Neural progenitor cell (in vitro differentiated cells): Measurements from ENCODE around the gene RPS6KA6. TPM values are rescaled to one million over a fixed set of nuclear protein-coding genes. Genes with fewer than 3 reads are reported as not detected.

Experiments
- DNase-seq: peaks from one replicate; pipeline ENCODE4 v3.0.0-alpha.2; 2016; ENCODE audit warnings: low spot score
- H2AFZ ChIP-seq: fragments of 200-600 bp; sonication (generic); replicated peaks from 2 replicates; pipeline ENCODE4 v1.6.1; 2016; ENCODE audit warnings: antibody characterized with exemption
- H3F3A ChIP-seq: fragments of 200-600 bp; sonication (generic); 2 replicates; pipeline ENCODE4 v1.6.1; 2016; ENCODE audit warnings: antibody characterized with exemption, low read depth
- H3K27ac ChIP-seq: fragments of 200-600 bp; sonication (generic); 2 replicates; pipeline ENCODE4 v1.5.1; 2016; ENCODE audit warnings: mild to moderate bottlenecking
- H3K27me3 ChIP-seq: fragments of 200-600 bp; sonication (generic); 2 replicates; pipeline ENCODE4 v1.6.1; 2016; ENCODE audit warnings: mild to moderate bottlenecking, moderate library complexity
- H3K36me3 ChIP-seq: fragments of 200-600 bp; sonication (generic); 2 replicates; pipeline ENCODE4 v1.5.1; 2016
- H3K4me1 ChIP-seq: fragments of 200-600 bp; sonication (generic); 2 replicates; pipeline ENCODE4 v1.6.1; 2016; ENCODE audit warnings: mixed run types
- H3K4me2 ChIP-seq: fragments of 200-600 bp; sonication (generic); 2 replicates; pipeline ENCODE4 v1.6.1; 2016
- H3K4me3 ChIP-seq: fragments of 200-600 bp; sonication (generic); 2 replicates; pipeline ENCODE4 v1.5.1; 2016
- H3K79me2 ChIP-seq: fragments of 200-600 bp; sonication (generic); 2 replicates; pipeline ENCODE4 v1.6.1; 2016; ENCODE audit warnings: low read depth
- H3K9ac ChIP-seq: fragments of 200-600 bp; sonication (generic); 2 replicates; pipeline ENCODE4 v1.6.1; 2016
- H3K9me3 ChIP-seq: fragments of 200-600 bp; sonication (generic); 2 replicates; pipeline ENCODE4 v1.5.1; 2016; ENCODE audit warnings: low read depth
- H4K20me1 ChIP-seq: fragments of 200-600 bp; sonication (generic); 2 replicates; pipeline ENCODE4 v1.6.1; 2016; ENCODE audit warnings: low read depth
- H3K27ac Mint-ChIP-seq: 3 replicates; pipeline ENCODE4 v1.8.0; 2021; ENCODE audit warnings: mixed read lengths
- H3K27me3 Mint-ChIP-seq: 2 replicates; pipeline ENCODE4 v1.8.0; 2022; ENCODE audit warnings: low read depth, mild to moderate bottlenecking, inconsistent platforms, moderate library complexity, mixed read lengths; ENCODE audit not compliant: insufficient read depth
- H3K36me3 Mint-ChIP-seq: 3 replicates; pipeline ENCODE4 v1.8.0; 2021; ENCODE audit warnings: mixed read lengths
- H3K4me1 Mint-ChIP-seq: 3 replicates; pipeline ENCODE4 v1.8.0; 2021; ENCODE audit warnings: mixed read lengths
- H3K4me3 Mint-ChIP-seq: 3 replicates; pipeline ENCODE4 v1.8.0; 2021; ENCODE audit warnings: mild to moderate bottlenecking, moderate library complexity, mixed read lengths
- H3K9me3 Mint-ChIP-seq: 3 replicates; pipeline ENCODE4 v1.8.0; 2020; ENCODE audit warnings: mixed read lengths
- EZH2 ChIP-seq: fragments of 200-600 bp; sonication (generic); IDR thresholded peaks from 2 replicates; pipeline ENCODE4 v1.6.1; 2017; ENCODE audit warnings: antibody characterized with exemption, mild to moderate bottlenecking, moderate library complexity
- EZH2phosphoT487 ChIP-seq: fragments of 200-600 bp; sonication (generic); IDR thresholded peaks from 2 replicates; pipeline ENCODE4 v1.6.1; 2017; ENCODE audit warnings: antibody characterized with exemption
- total RNA-seq: library from RNA; depleted of rRNA; stranded (reverse); fragments of >200 nt; gene quantifications from 2 replicates; pipeline ENCODE4 v1.2.3, GENCODE V29; 2015; ENCODE audit warnings: low replicate concordance
- TF ChIP-seq, protein P1 (sequence below): fragments of 200-600 bp; sonication (generic); IDR thresholded peaks from 2 replicates; pipeline ENCODE4 v1.5.1; 2017; ENCODE audit warnings: antibody characterized with exemption, mild to moderate bottlenecking

RPS6KA6 gene
- total RNA-seq, 1 donor from 2014 or later = 20.0 TPM

DNA sequence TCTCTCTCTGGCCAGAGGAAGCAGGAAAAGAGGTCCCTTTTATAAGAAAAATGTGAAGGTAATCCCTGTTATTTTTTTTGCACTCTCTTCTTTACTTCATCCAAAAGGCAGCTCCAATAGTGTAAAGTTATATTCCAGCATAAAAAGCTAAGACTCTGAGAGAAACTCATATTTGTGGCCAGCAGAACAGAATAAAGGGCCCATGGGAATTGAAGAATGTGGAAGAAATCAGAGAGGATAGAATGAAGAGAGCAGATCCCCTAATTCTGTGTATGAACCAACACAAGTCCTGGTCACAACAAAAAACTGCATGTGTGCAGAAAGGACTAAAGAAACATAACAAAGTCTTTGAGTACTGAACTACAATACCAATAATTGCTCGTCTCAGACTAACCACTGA, 22.3 kb downstream of the RPS6KA6 start:
- Histone ChIP-seq H3K4me1 (no peaks in the 10 kb centered on the region), H3K4me3 (no peak overlapping the region), H4K20me1 (no peaks in the 10 kb centered on the region), H2AFZ (no peak overlapping the region), H3K36me3 (no peaks in the 10 kb centered on the region), H3K9me3 (no peaks in the 10 kb centered on the region), H3K9ac (no peak overlapping the region), H3K79me2 (no peaks in the 10 kb centered on the region), H3F3A (no peaks in the 10 kb centered on the region), H3K27me3 (no peaks in the 10 kb centered on the region), H3K4me2 (no peak overlapping the region), H3K27ac (no peak overlapping the region)
- Mint-ChIP-seq H3K4me1 (no peaks in the 10 kb centered on the region), H3K27ac (no peak overlapping the region), H3K27me3 (no peaks in the 10 kb centered on the region), H3K9me3 (no peaks in the 10 kb centered on the region), H3K4me3 (no peak overlapping the region), H3K36me3 (no peaks in the 10 kb centered on the region)
- TF ChIP-seq EZH2 (no peak), EZH2phosphoT487 (no peak)
- TF ChIP-seq, protein P1, sequence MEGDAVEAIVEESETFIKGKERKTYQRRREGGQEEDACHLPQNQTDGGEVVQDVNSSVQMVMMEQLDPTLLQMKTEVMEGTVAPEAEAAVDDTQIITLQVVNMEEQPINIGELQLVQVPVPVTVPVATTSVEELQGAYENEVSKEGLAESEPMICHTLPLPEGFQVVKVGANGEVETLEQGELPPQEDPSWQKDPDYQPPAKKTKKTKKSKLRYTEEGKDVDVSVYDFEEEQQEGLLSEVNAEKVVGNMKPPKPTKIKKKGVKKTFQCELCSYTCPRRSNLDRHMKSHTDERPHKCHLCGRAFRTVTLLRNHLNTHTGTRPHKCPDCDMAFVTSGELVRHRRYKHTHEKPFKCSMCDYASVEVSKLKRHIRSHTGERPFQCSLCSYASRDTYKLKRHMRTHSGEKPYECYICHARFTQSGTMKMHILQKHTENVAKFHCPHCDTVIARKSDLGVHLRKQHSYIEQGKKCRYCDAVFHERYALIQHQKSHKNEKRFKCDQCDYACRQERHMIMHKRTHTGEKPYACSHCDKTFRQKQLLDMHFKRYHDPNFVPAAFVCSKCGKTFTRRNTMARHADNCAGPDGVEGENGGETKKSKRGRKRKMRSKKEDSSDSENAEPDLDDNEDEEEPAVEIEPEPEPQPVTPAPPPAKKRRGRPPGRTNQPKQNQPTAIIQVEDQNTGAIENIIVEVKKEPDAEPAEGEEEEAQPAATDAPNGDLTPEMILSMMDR = no peak
- DNase-seq = no peak

DNA sequence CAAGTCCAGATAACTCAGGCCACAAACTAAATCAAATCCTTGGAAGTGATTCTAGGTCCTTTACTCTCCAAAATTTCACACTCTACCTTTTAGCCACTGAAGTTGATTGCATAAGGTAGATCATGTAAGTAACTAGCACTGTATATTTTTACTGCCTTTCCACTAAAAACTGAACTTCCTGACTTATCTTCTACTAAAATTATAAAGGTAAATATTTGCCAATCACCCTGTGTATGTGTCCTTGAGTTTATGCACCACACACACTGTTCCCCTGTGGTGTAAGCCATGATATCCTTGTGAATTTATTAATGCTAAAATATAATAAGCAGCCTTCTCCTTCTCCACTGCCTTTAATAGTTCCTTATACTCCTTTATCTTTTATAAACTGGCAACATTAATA, 25.6 kb downstream of the RPS6KA6 start:
- Histone ChIP-seq H3K4me2 (no peak overlapping the region), H3K4me1 (no peaks in the 10 kb centered on the region), H3K79me2 (no peaks in the 10 kb centered on the region), H3K27ac (no peak overlapping the region), H3F3A (no peaks in the 10 kb centered on the region), H3K36me3 (no peaks in the 10 kb centered on the region), H3K27me3 (no peaks in the 10 kb centered on the region), H3K9me3 (no peaks in the 10 kb centered on the region), H2AFZ (no peak overlapping the region), H4K20me1 (no peaks in the 10 kb centered on the region), H3K4me3 (no peak overlapping the region), H3K9ac (no peak overlapping the region)
- no peaks in the 10 kb centered on the region for H3K4me1 Mint-ChIP-seq
- no peak for DNase-seq
- TF ChIP-seq EZH2phosphoT487 (no peak), EZH2 (no peak)
- TF ChIP-seq, protein P1 = no peak
- H3K36me3 Mint-ChIP-seq = no peaks in the 10 kb centered on the region
- no peak overlapping the region for H3K27ac Mint-ChIP-seq
- no peaks in the 10 kb centered on the region for H3K27me3 Mint-ChIP-seq
- no peak overlapping the region for H3K4me3 Mint-ChIP-seq
- H3K9me3 Mint-ChIP-seq = no peaks in the 10 kb centered on the region

DNA sequence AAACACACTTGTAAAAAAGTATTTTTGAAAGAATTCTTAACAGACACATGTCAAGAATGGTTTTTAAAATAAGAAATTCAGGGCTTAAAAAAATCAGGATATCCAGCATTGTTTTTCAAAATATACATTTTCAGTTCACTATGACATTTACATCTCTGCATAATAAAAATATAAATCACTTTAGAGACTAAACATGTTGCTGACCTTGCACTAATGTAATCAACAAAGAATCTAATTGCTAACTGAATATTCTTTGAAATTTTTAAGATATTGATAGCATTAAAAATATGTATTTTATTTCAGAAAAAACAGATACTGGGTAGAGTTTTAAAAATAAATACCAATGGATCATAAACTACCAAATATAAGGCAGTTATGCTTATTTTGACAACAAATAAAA, 26.4 kb downstream of the RPS6KA6 start:
- no peaks in the 10 kb centered on the region for H3K79me2 ChIP-seq
- no peak overlapping the region for H3K4me2 ChIP-seq
- no peaks in the 10 kb centered on the region for H3K9me3 ChIP-seq
- Mint-ChIP-seq H3K9me3 (no peaks in the 10 kb centered on the region), H3K4me1 (no peaks in the 10 kb centered on the region), H3K4me3 (no peak overlapping the region), H3K36me3 (no peaks in the 10 kb centered on the region), H3K27ac (no peak overlapping the region), H3K27me3 (no peaks in the 10 kb centered on the region)
- H2AFZ ChIP-seq = no peak overlapping the region
- no peaks in the 10 kb centered on the region for H3F3A ChIP-seq
- H3K4me3 ChIP-seq = no peak overlapping the region
- no peak overlapping the region for H3K9ac ChIP-seq
- TF ChIP-seq EZH2 (no peak), EZH2phosphoT487 (no peak)
- TF ChIP-seq, protein P1 = no peak
- H3K36me3 ChIP-seq = no peaks in the 10 kb centered on the region
- H3K4me1 ChIP-seq = no peaks in the 10 kb centered on the region
- H3K27ac ChIP-seq = no peak overlapping the region
- H3K27me3 ChIP-seq = no peaks in the 10 kb centered on the region
- DNase-seq = no peak
- H4K20me1 ChIP-seq = no peaks in the 10 kb centered on the region

DNA sequence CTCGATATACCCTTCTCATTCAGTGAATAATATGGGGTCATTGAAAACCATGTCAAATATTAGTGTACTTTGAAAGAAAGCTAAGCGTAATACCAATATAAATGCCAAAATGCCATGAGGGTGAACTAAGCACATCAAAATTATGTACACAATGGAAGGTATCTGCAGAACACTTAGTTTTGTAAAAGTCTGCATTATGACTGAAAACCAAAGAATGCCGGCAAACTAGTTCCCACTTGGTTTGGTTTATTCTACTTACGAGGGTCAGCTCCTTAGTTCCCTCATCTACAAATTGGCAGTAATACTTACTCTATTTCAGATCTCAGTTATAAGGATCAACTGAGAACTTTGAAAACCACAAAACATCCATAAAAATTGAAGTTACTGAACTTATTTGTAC, 27.3 kb downstream of the RPS6KA6 start:
- no peaks in the 10 kb centered on the region for H3K36me3 Mint-ChIP-seq
- Histone ChIP-seq H3K27ac (no peak overlapping the region), H3K27me3 (no peaks in the 10 kb centered on the region), H3K36me3 (no peaks in the 10 kb centered on the region), H2AFZ (no peak overlapping the region), H4K20me1 (no peaks in the 10 kb centered on the region), H3K4me2 (no peak overlapping the region), H3F3A (no peaks in the 10 kb centered on the region), H3K9ac (no peak overlapping the region), H3K9me3 (no peaks in the 10 kb centered on the region), H3K4me1 (no peaks in the 10 kb centered on the region), H3K4me3 (no peak overlapping the region), H3K79me2 (no peaks in the 10 kb centered on the region)
- H3K9me3 Mint-ChIP-seq = no peaks in the 10 kb centered on the region
- H3K27me3 Mint-ChIP-seq = no peaks in the 10 kb centered on the region
- no peak for DNase-seq
- H3K27ac Mint-ChIP-seq = no peak overlapping the region
- TF ChIP-seq EZH2phosphoT487 (no peak), EZH2 (no peak)
- TF ChIP-seq, protein P1 = no peak
- H3K4me1 Mint-ChIP-seq = no peaks in the 10 kb centered on the region
- no peak overlapping the region for H3K4me3 Mint-ChIP-seq
